ENCODE data around the gene ONECUT1. TPM values are rescaled to one million over a fixed set of nuclear protein-coding genes. Genes with fewer than 3 reads are reported as not detected.
"Not testable (repeated sequence)": the region's sequence is repeated elsewhere in the genome, so short reads cannot be mapped to it uniquely, and the experiment has no call there.

The ONECUT1 gene
- not detected for total RNA-seq

DNA sequence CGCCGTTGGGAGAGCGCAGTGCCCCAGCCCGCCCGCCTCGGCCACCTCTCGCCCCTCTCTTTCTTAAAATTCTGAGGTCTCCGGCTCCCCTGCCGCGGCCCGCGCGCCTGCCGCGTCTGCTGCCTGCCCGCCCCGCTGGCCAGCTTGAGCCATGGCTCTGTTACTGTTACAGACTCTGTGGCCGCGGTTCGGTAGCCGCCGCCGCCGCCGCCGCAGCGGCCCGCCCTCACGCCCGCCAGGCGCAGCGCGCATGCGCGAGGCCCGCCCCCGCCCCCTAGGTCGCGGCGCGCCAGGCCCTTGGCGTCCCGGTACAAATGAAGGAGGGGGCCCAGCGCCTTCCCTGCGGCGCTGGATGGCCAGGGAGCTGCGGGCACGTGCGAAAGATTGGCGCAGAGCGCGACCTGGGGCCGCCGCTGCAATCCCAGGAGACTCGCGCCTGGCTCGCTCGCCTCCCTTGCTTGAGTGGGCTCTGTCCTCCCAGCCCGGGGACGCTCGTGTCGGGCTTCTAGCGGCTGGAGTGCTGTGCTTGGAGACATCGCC lies at the start of gene ONECUT1:
Gene ONECUT1 (minus strand): TSS at position 168 of the 540 bp plus-strand sequence. CDS start 452 bp downstream, outside the sequence.
- intact Hi-C loops (cut with DNase I) = no loop called here
- DNase-seq (ENCODE audit: low spot score) (no peak), ATAC-seq (peak; percentile 33)

DNA sequence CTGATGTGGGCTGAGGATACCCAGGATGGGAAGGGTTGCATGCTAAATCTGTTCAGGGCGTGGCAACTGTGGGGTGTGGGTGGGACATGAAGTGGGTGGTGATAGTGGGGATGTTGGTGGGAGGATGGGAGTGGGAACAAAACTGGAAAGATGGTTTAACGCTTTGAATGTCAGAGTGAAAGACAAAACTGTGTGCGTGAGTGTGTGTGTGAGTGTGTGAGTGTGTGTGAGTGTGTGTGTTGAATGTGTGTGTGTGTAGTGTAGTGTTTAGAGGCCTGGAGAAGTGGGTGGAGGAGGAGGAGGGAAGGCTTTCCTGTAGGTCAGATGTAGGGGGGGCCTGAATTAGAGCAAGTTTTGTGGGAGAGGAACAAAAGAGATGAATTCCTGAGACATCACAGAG lies 44.2 kb upstream of the ONECUT1 start:
- intact Hi-C loops (cut with DNase I) = no loop called here
- DNase-seq (ENCODE audit: low spot score) = no peak

DNA sequence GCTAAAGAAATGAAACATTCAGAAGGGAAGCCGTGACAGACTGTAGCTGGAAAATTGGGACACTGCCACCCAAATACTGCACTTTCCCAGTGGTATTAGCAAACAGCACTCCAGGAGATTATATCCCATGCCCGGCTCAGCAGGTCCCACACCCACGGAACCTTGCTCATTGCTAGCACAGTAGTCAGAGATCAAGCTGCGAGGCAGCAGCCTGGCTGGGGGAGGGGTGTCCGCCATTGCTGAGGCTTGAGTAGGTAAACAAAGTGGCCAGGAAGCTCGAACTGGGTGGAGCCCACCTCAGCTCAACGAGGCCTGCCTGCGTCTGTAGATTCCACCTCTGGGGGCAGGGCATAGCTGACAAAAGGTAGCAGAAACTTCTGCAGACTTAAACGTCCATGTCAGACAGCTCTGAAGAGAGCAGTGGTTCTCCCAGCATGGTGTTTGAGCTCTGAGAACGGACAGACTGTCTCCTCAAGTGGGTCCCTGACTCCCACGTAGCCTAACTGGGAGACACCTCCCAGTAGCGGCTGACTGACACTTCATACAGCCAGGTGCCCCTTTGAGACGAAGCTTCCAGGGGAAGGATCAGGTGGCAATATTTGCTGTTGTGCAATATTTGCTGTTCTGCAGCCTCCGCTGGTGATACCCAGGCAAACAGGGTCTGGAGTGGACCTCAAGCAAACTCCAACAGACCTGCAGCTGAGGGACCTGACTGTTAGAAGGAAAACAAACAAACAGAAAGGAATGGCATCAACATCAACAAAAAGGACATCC lies 34.2 kb upstream of the ONECUT1 start:
- DNase-seq (ENCODE audit: low spot score); intact Hi-C loops (cut with DNase I); ATAC-seq: not testable (repeated sequence)

More for the DNA sequence above, 44.2 kb upstream of the ONECUT1 start:
- no peak for ATAC-seq

DNA sequence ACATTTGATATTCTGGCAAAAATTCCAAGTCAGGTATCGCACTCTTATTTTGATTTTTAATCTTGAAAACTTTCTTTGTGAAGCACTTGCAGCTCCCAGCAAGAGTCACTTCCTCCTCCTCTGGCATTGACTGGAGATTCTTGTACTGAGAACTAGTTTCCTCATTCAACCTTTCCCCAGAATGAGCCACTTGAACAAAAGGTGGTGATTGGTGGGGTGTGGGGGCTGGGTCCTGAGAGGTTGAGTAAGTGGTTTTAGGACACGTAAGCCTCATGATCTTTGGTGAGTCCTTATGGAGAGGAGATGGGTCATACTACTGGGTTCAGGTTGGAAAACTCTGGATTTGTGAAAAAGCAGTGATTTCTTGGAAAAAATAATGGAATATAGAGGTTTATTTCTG lies 32.3 kb upstream of the ONECUT1 start:
- DNase-seq (ENCODE audit: low spot score) = no peak
- intact Hi-C loops (cut with DNase I) = no loop called here
- ATAC-seq = no peak

DNA sequence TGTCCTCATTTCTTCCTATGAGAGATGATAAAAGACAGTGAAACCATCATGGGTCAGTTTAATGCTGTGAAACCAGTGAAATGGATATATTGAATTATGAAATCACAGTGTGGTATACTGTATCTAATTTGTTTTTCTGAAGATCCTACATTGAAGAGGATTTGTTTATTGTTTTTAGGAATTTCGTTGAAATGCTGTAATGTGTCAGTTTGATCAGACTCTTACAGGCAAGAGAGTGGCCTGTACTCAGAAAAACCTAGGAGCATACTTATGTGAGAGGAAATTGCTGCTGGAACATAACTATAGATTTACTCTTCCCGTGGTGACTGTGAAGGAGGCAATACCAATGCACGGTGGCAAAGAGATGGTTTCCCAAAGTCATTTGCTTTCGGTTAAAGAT lies 29.1 kb upstream of the ONECUT1 start:
- ATAC-seq = no peak
- intact Hi-C loops (cut with DNase I) = no loop called here
- DNase-seq (ENCODE audit: low spot score) = no peak

DNA sequence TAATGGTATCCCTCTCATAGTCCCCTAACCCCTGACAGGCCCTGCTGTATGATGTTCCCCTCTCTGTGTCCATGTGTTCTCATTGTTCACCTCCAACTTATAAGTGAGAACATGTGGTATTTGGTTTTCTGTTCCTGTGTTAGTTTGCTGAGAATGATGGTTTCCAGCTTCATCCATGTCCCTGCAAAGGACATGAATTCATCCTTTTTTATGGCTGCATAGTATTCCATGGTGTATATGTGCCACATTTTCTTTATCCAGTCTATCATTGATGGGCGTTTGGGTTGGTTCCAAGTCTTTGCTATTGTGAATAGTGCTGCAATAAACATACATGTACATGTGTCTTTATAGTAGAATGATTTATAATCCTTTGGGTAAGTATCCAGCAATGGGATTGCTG lies 25.8 kb upstream of the ONECUT1 start:
- intact Hi-C loops (cut with DNase I); ATAC-seq; DNase-seq (ENCODE audit: low spot score): not testable (repeated sequence)

DNA sequence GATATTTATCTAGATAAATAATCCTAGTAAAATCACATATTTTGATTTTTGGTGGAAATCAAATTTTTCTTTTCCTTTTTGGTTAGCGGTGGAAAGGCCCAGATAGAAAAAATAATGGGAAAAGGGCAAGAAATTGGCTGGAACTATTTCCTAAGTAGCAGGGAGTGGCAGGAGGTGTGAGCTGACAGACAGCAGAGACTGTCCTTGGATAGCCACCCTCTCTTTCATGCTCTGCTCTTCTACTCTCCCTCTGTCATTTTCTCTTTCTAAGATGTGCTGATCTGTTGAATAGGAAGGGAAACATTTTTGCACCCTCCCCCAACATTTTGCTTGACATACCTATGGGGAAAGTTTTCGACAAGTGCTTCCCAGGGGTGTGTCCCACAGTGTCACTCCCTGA lies 18.9 kb upstream of the ONECUT1 start:
- intact Hi-C loops (cut with DNase I) = no loop called here
- ATAC-seq = no peak
- DNase-seq (ENCODE audit: low spot score) = no peak

DNA sequence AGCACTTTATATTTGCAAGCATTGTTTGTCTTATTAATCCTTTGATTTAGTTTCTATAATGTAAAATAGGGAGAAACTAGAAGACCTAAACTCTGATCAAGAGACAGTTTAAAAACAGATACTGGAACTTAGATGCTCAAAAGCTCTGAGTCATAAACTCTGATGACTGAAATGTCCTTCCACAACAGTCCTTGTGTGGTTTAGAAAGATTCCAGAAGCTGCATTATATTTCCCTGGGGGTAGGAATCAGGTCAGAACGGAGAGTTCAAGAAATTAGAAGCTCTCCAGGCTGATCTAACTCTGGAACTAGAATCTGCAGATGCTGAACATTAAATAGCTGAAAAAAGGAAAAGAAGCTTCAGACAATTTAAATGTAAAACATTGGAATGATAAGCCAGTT lies 18.3 kb upstream of the ONECUT1 start:
- ATAC-seq = no peak
- no peak for DNase-seq (ENCODE audit: low spot score)
- intact Hi-C loops (cut with DNase I) = no loop called here

DNA sequence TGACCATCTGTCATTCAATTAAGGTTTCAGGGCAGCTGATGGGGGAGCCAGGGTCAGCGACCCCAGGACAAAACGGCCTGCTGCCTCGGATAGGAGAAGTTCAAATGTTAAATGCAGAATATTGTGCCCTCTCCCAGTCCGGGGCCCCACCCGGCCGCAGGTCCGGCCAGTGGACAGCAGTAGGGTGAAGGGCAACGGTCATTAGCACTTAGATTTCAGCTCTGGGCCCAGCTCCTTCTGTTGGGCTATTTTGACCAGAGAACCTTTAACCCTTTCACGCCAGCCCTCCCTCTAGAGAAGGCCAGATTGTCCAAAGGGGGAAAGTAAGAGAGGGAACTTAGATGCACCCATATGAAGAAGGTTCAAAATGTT lies 16.1 kb upstream of the ONECUT1 start:
- DNase-seq (ENCODE audit: low spot score) = no peak
- intact Hi-C loops (cut with DNase I) = no loop called here
- ATAC-seq = no peak

DNA sequence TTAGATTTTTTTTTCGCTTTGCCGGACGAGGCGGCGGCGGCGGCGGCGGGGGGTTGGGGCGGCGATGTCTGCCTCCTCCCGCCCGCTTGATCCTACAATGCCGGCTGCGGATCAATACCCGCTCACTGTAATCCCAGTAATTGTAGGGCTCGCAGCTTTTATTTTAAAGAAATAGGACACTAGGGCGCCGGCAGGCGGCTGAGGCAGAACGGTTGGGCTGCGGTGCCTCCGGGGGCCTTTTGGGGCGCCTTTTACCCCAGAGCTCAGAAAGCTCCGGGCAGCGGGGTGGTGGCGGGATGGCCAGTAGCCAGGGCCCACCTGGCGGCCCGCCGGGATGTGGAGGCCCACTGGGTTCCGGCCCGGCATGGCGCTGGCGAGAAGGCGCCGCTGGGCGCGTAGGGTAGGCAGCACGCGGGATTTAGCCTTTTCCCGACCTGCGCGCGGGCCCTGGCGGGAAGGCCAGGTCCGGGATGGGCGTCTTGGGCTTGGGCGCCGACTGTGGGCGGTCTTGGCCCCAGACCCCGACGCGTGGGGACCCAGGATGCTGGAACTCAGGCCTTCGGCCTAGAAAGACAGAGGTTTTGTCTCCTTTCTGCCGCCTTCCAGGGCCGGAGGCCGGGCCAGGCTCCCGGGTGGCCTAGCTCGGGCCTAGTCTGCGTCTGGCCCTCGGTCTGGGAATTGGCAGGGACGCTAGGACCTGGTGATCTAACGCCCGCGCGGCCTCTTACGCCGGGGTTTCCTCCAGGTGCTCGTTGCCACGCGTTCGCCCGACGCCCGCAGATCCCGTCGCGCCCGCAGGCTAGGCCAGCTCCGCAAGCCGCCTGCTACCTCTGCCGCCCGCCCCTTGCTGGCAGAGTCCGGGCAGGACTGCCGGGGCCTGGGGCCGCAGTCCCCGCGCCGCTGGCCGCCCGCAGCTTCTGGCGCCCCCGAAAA lies 15.5 kb upstream of the ONECUT1 start:
- peak; percentile 24 for ATAC-seq
- intact Hi-C loops (cut with DNase I) = no loop called here
- no peak for DNase-seq (ENCODE audit: low spot score)

DNA sequence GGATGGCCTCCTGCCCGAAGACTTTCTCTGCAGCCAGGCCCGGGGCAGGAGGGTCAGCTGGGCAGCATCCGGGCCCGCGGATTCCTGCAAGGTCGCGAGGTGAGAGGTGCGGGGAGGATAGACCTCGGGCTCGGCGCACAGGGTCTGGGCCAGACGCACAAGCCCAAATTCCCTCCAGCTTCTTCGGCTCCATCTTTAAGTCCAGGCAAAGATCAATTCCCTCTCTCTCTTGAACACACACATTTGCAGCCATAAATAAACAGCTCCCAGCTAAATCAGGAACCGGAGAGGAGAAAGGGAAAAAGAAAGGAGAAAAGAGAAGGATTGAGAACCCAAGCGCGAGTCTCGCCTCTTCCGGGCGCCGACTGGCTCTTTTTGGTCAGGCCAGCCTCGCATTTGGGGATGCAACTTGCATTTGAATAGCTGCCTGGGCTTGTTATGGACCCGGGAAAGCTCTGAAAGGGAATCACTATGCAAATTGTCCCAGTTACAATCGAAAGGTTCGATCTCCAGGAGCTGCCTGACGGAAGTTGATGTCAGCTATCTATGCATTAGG lies 14.5 kb upstream of the ONECUT1 start:
- no peak for ATAC-seq
- intact Hi-C loops (cut with DNase I) = no loop called here

DNA sequence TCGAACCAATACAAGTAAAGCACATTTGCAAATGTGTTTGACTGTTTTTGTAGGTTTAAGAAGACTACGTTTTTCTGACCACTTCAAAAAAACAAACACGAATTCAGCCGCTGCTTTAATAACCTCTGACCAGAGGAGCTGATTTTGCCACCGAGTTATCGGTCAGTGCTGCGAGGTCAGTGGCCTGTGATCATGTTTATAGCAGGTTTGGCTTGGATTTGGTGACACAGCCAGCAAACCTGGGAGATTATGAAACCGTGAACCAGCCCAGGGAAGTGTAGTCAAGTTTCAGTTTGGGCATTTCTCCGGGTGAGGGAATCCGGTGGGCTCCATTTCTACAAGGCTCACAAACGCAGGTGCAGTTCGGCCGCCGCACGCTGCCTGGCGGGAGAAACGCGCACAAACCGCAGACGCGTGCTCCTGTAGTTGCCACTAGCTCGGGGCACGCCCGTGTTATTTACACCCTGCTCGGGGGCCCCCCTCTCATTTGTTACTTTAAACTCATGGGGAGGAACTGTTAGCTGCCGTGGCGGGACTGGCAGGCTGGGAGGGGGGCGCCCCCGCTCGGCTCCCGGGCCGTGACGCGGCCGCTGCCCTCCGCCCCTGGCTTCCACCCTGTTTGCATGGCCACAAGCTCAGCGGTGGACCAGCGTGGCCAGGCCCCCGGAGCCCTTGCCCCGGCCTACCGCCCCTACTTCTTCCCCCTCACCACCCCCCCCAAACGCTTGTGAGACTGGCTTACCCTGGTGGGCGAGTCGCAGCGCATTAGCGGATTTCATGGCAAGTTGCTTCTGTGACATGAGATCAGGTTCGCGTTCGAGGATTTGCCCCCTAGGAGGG lies 13.6 kb upstream of the ONECUT1 start:
- ATAC-seq (no peak), DNase-seq (ENCODE audit: low spot score) (no peak)
- intact Hi-C loops (cut with DNase I) = no loop called here

More for the DNA sequence above, 14.5 kb upstream of the ONECUT1 start:
- DNase-seq (ENCODE audit: low spot score) = no peak

DNA sequence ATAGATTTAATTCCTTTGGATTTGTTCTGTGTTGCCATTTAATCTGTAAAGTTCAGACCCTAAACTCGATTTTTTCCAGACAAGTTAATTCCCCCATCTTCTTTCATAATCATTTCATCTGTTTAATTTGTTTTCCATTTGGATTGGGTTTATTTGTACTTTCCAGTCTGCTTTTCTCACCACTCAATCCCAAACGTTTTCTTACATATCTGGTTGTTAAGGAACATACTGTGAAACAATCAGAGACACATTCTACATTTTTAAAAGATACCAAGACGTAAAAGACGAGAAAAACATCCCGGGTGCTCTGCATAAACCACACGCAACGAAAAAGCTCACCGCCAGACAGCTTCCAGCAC lies 13.0 kb upstream of the ONECUT1 start:
- DNase-seq (ENCODE audit: low spot score) (no peak), ATAC-seq (no peak)
- intact Hi-C loops (cut with DNase I) = no loop called here

DNA sequence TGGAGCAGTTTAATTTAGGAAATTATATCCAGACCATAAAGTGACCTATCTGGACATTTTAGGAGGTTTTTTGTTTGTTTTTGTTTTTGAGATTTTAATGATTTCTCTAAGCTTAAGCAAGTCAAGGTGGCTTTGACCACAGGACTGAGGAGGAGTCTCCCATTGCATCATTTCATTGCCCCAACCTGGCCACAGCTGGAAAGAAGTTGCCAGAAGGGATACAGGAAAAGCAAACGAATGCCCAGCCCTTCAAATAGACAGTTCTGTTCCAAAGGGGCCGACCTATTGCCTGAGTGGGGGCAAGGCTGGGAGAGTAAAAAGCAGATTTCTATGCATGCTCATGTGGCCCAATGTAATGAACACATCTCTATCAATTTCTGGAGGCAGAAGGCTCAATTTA lies 12.0 kb upstream of the ONECUT1 start:
- ATAC-seq = no peak
- DNase-seq (ENCODE audit: low spot score) = no peak
- intact Hi-C loops (cut with DNase I) = no loop called here

DNA sequence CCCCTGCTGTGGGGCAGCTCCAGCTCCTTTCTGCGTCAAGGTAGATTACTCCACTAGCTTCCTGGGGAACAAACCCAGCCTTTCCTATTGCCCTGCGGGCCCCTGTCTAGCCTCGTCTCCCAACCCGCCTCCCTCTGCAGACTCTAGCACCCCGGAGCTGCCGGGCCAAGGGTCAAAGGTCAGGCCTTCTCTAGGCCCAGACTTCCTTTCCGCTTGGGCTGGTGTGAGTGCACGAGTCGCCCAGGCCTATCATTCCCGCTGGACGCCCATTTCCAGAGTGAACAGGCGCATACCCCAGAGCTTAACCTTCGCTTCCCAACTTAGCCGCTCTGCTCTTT lies 11.6 kb upstream of the ONECUT1 start:
- intact Hi-C loops (cut with DNase I) = no loop called here
- ATAC-seq = no peak
- no peak for DNase-seq (ENCODE audit: low spot score)

DNA sequence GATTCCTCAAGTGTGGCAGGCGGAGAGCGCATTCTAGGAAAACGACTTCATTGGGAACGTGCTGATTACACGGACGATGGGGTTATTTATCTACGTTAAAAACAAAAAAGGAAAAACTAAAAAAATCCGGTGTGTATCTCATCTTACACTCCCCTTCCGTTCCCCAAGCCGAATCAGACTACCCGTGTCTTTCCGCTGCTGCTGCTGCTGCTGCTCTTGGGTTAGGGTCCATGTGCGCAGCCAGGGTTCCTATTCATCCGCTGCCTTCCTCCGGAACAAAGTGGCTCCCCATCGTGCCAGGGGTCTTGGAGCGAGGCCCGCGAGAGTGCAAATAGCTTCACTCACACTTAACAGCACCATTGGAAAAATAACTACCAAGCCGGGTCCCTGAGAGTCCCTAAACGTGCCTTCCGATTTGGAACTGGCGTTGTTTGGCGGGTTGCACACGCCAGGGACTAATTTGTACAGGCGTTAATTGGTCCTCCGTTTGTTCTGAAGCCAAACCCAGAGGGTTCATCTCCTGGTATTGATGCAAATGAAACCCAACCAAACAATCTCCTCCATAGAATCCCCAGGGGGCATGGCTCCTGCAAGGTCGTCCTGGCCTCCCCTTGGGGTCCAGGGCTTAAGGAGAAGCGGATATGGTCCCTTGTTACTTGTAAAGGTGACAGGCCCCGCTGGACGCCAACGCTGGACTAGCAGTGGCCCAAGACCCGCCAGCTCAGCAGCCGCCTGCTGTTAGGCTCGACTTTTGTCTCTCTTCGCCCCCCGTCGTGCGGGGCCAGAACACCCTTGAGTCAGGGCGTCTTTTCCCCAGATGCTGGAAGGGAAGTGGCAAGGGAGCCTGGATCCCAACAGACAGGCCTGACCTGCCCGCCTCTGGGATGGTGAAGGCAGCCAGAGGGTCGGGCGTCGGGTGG lies 11.0 kb upstream of the ONECUT1 start:
- ATAC-seq (no peak), DNase-seq (ENCODE audit: low spot score) (no peak)
- intact Hi-C loops (cut with DNase I) = no loop called here

DNA sequence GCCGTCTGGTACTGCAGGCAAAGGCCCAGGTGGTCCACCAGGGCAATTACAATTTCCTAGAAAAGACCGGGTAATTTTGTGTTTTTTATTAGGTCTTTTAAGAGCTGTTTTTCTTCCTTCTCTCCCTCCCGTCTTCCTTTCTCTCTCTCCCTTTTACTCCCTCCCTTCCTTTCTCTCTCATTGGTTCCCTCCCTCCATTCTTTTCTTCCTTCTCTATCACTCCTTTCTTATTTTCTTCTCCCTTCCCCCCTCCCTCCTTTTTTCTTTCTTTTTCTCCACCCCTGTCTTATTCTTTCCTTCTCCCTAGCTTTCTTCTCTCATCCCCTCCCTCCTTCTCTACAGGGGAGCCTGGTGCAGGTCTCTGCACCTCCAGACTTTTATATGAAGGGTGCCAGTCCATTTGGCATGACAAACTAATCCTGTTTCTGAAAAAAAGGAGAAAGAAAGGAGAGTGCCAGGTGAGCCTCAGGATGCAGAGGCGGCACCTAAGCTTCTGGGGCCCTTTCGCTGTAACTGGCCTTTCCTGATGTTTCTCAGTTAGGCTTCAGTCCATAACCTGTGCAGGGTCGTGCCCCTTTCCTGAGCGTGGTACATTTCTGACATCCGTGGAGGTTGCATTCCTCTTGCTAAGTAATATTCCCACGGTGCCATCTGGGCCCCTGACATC lies 9.1 kb upstream of the ONECUT1 start:
- no peak for DNase-seq (ENCODE audit: low spot score)
- intact Hi-C loops (cut with DNase I) = no loop called here
- no peak for ATAC-seq

Measured in sciatic nerve (tissue), 2 donors.